ENCODE data around the gene NFIB.

DNA sequence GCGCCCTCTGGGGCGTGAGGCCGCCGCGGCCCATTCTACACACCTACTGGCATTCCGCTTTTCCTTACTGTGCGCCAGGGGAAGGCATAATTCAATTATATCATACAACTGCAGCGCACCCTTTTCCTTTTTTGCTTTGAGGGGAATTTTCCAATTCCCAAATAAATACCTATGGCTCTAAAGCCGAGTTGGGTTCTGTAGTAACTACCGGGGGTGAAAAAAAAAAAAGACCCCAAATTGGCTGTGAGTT, 34.1 kb upstream of the NFIB start:
- TF ChIP-seq, protein P1, sequence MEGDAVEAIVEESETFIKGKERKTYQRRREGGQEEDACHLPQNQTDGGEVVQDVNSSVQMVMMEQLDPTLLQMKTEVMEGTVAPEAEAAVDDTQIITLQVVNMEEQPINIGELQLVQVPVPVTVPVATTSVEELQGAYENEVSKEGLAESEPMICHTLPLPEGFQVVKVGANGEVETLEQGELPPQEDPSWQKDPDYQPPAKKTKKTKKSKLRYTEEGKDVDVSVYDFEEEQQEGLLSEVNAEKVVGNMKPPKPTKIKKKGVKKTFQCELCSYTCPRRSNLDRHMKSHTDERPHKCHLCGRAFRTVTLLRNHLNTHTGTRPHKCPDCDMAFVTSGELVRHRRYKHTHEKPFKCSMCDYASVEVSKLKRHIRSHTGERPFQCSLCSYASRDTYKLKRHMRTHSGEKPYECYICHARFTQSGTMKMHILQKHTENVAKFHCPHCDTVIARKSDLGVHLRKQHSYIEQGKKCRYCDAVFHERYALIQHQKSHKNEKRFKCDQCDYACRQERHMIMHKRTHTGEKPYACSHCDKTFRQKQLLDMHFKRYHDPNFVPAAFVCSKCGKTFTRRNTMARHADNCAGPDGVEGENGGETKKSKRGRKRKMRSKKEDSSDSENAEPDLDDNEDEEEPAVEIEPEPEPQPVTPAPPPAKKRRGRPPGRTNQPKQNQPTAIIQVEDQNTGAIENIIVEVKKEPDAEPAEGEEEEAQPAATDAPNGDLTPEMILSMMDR (conservative IDR thresholded peaks at IDR 0.05): no peak
- TF ChIP-seq EZH2 (IDR thresholded peaks at IDR 0.05; ENCODE audit: low read depth): no peak

All from PC-9 (cell line).